MM.1S (cell line): ENCODE results near the gene QRSL1.
"Not testable (repeated sequence)": the region's sequence is repeated elsewhere in the genome, so short reads cannot be mapped to it uniquely, and the experiment has no call there.

Experiments
- DNase-seq: peaks from one replicate; pipeline ENCODE4 v3.0.0-alpha.2; 2015
- H2AFZ ChIP-seq: fragments of 300-600 bp; sonication (generic); 2 replicates; pipeline ENCODE4 v1.6.0; 2016; ENCODE audit warnings: antibody characterized with exemption, low read length
- H3F3A ChIP-seq: fragments of 300-600 bp; sonication (generic); 2 replicates; pipeline ENCODE4 v1.6.1; 2016; ENCODE audit warnings: mild to moderate bottlenecking, antibody characterized with exemption, low read length, moderate library complexity, mixed read lengths; ENCODE audit not compliant: insufficient read depth
- H3K27ac ChIP-seq: fragments of 300-600 bp; sonication (generic); 2 replicates; pipeline ENCODE4 v1.5.1; 2016; ENCODE audit warnings: mild to moderate bottlenecking, low read length
- H3K27me3 ChIP-seq: fragments of 300-600 bp; sonication (generic); replicated peaks from 2 replicates; pipeline ENCODE4 v1.6.0; 2016; ENCODE audit warnings: low read length; ENCODE audit not compliant: insufficient read depth
- H3K36me3 ChIP-seq: fragments of 300-600 bp; sonication (generic); replicated peaks from 2 replicates; pipeline ENCODE4 v1.6.1; 2016; ENCODE audit warnings: mild to moderate bottlenecking, low read length, mixed read lengths; ENCODE audit not compliant: insufficient read depth
- H3K4me1 ChIP-seq: fragments of 300-600 bp; sonication (generic); 2 replicates; pipeline ENCODE4 v1.6.1; 2016; ENCODE audit warnings: low read length, mixed read lengths
- H3K4me2 ChIP-seq: fragments of 300-600 bp; sonication (generic); 2 replicates; pipeline ENCODE4 v1.6.0; 2016; ENCODE audit warnings: low read depth, low read length
- H3K4me3 ChIP-seq: fragments of 300-600 bp; sonication (generic); 2 replicates; pipeline ENCODE4 v1.5.1; 2016; ENCODE audit warnings: low read length, mixed read lengths
- H3K79me2 ChIP-seq: fragments of 300-600 bp; sonication (generic); 2 replicates; pipeline ENCODE4 v1.6.1; 2016; ENCODE audit warnings: mixed run types, low read length, mixed read lengths
- H3K9ac ChIP-seq: fragments of 300-600 bp; sonication (generic); 2 replicates; pipeline ENCODE4 v1.6.1; 2016; ENCODE audit warnings: low read length, mixed read lengths
- H3K9me2 ChIP-seq: fragments of 300-600 bp; sonication (generic); replicated peaks from 2 replicates; pipeline ENCODE4 v1.6.1; 2016; ENCODE audit warnings: mild to moderate bottlenecking, low read length, mixed read lengths; ENCODE audit not compliant: insufficient read depth
- H3K9me3 ChIP-seq: fragments of 300-600 bp; sonication (generic); replicated peaks from 2 replicates; pipeline ENCODE4 v1.6.1; 2016; ENCODE audit warnings: mild to moderate bottlenecking, low read length, mixed read lengths; ENCODE audit not compliant: insufficient read depth
- H4K20me1 ChIP-seq: fragments of 300-600 bp; sonication (generic); 2 replicates; pipeline ENCODE4 v1.6.1; 2016; ENCODE audit warnings: mild to moderate bottlenecking, low read length, moderate library complexity, mixed read lengths; ENCODE audit not compliant: insufficient read depth
- EZH2 ChIP-seq: fragments of 300-600 bp; sonication (generic); optimal IDR thresholded peaks from 2 replicates; pipeline ENCODE3; 2017; ENCODE audit warnings: low read depth, mild to moderate bottlenecking, antibody characterized with exemption, low read length, mixed read lengths
- EZH2phosphoT487 ChIP-seq: fragments of 300-600 bp; sonication (generic); IDR thresholded peaks from 2 replicates; pipeline ENCODE4 v1.6.1; 2018; ENCODE audit warnings: antibody characterized with exemption, low read length
- TF ChIP-seq, protein P1 (sequence below): fragments of 300-600 bp; sonication (generic); IDR thresholded peaks from 2 replicates; pipeline ENCODE4 v1.5.1; 2016; ENCODE audit warnings: antibody characterized with exemption, low read length, mixed read lengths

The QRSL1 gene

DNA sequence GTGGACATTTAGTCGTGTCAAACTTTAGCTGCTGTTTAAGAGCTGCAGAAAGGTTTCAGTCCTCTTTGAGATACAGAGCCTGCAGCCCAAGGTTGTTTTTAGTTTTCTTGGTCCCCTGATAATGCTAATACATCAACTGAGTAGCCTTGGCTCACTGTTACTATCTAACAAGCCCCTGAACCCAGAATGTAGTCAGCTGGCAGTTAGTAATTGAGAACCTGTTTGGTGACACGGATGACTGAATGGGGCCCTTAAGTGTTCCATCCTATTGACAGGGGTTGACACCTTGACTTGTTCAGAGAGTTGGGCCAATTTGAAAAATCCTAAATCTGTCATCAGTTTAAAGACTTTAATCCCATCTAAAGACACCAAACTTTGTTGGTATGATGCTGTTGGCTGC lies 2.9 kb upstream of the QRSL1 start:
- no peak for TF ChIP-seq EZH2phosphoT487
- TF ChIP-seq EZH2, result no peak
- H2AFZ ChIP-seq, result no peak overlapping the region
- no peak for DNase-seq
- H3K79me2 ChIP-seq, result peaks cover 18% of the 10 kb centered on the region
- H3K36me3 ChIP-seq, result no peaks in the 10 kb centered on the region
- no peak overlapping the region for H3K27ac ChIP-seq
- no peaks in the 10 kb centered on the region for H3K9me3 ChIP-seq
- H3K4me1 ChIP-seq, result peaks cover 7% of the 10 kb centered on the region; the same call in 1 of the 2 replicates
- H3K9ac ChIP-seq, result no peak overlapping the region
- no peaks in the 10 kb centered on the region for H4K20me1 ChIP-seq
- H3K27me3 ChIP-seq, result no peaks in the 10 kb centered on the region
- H3K4me3 ChIP-seq, result no peak overlapping the region
- H3F3A ChIP-seq, result peaks cover 10% of the 10 kb centered on the region; the same call in 1 of the 2 replicates
- H3K9me2 ChIP-seq, result no peaks in the 10 kb centered on the region
- no peak overlapping the region for H3K4me2 ChIP-seq

DNA sequence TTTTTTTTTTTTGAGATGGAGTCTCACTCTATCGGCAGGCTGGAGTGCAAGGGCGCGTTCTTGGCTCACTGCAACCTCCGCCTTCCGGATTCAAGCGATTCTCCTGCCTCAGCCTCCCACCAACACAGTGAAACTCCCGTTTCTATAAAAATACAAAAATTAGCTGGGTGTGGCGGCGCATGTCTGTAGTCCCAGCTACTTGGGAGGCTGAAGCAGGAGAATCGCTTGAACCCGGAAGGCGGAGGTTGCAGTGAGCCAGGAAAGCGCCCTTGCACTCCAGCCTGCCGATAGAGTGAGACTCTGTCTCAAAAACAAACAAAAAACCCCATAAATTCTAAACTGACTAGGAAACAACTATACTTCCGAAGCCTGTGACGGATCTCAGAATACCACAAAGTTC lies 1.6 kb upstream of the QRSL1 start:
- not testable (repeated sequence) for H2AFZ ChIP-seq, H3K9me2 ChIP-seq, H3K9me3 ChIP-seq, H3K27me3 ChIP-seq, H3K9ac ChIP-seq, H3K4me1 ChIP-seq, H4K20me1 ChIP-seq, H3K36me3 ChIP-seq, H3F3A ChIP-seq, H3K27ac ChIP-seq, H3K4me3 ChIP-seq, DNase-seq
- H3K79me2 ChIP-seq, result peaks cover 29% of the 10 kb centered on the region
- peak overlapping the region; percentile 79; the same call in 1 of the 2 replicates for H3K4me2 ChIP-seq

- Histone ChIP-seq H3K79me2 (peaks cover 37% of the 10 kb centered on the region), H3K9ac (peak overlapping the region; percentile 83; the same call in 1 of the 2 replicates), H3K36me3 (no peaks in the 10 kb centered on the region), H3K9me3 (no peaks in the 10 kb centered on the region), H3K4me1 (peaks cover 7% of the 10 kb centered on the region; the same call in 1 of the 2 replicates), H3F3A (peaks cover 10% of the 10 kb centered on the region; the same call in 1 of the 2 replicates), H2AFZ (peak overlapping the region; percentile 85), H3K4me2 (peak overlapping the region; percentile 79), H3K27ac (peak overlapping the region; percentile 72; the same call in 1 of the 2 replicates), H3K27me3 (no peaks in the 10 kb centered on the region), H3K4me3 (peak overlapping the region; percentile 93), H4K20me1 (no peaks in the 10 kb centered on the region), H3K9me2 (no peaks in the 10 kb centered on the region)
- DNase-seq, result no peak
- TF ChIP-seq, protein P1, sequence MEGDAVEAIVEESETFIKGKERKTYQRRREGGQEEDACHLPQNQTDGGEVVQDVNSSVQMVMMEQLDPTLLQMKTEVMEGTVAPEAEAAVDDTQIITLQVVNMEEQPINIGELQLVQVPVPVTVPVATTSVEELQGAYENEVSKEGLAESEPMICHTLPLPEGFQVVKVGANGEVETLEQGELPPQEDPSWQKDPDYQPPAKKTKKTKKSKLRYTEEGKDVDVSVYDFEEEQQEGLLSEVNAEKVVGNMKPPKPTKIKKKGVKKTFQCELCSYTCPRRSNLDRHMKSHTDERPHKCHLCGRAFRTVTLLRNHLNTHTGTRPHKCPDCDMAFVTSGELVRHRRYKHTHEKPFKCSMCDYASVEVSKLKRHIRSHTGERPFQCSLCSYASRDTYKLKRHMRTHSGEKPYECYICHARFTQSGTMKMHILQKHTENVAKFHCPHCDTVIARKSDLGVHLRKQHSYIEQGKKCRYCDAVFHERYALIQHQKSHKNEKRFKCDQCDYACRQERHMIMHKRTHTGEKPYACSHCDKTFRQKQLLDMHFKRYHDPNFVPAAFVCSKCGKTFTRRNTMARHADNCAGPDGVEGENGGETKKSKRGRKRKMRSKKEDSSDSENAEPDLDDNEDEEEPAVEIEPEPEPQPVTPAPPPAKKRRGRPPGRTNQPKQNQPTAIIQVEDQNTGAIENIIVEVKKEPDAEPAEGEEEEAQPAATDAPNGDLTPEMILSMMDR, result no peak
- TF ChIP-seq EZH2phosphoT487, result no peak
- TF ChIP-seq EZH2, result no peak
These were observed 698 bp upstream of the QRSL1 start for GRCh38 chr6:106628658-106629102.

DNA sequence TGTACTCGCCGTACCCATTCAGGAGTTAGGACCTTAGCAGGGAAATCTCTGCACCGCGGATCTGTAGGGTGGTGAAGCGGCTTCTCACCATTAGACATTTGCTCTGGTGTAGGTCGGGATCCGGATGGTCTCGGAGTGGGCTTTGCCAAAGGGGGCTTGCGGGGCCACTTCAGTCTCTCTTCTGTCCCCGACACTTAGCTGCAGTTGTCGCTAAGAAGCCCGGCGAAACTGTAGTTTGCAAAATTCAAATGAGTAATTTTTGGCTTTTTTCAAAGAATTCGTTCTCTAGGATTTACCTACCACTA lies 433 bp downstream of the QRSL1 start:
- no peak for DNase-seq
- peaks cover 7% of the 10 kb centered on the region; the same call in 1 of the 2 replicates for H3K4me1 ChIP-seq
- peak overlapping the region; percentile 85 for H2AFZ ChIP-seq

More for the DNA sequence above, 433 bp downstream of the QRSL1 start:
- no peaks in the 10 kb centered on the region for H4K20me1 ChIP-seq
- no peaks in the 10 kb centered on the region for H3K9me2 ChIP-seq
- H3K9me3 ChIP-seq, result no peaks in the 10 kb centered on the region
- peak overlapping the region; percentile 83 for H3K9ac ChIP-seq
- H3K36me3 ChIP-seq, result no peaks in the 10 kb centered on the region
- TF ChIP-seq, protein P1, result no peak
- TF ChIP-seq EZH2, result no peak
- no peak for TF ChIP-seq EZH2phosphoT487
- peaks cover 48% of the 10 kb centered on the region for H3K79me2 ChIP-seq
- H3K4me3 ChIP-seq, result peak overlapping the region; percentile 93
- H3K4me2 ChIP-seq, result peak overlapping the region; percentile 79
- H3F3A ChIP-seq, result peaks cover 10% of the 10 kb centered on the region; the same call in 1 of the 2 replicates
- no peaks in the 10 kb centered on the region for H3K27me3 ChIP-seq
- peak overlapping the region; percentile 72; the same call in 1 of the 2 replicates for H3K27ac ChIP-seq
